Common myeloid progenitor, CD34-positive (primary cell): Measurements from ENCODE around the gene SOWAHA.

ENCODE experiments used
- CTCF ChIA-PET: fragments of 350-600 bp; sonication (Branson Sonifier 250); formaldehyde crosslinking; loops from one replicate; lab custom pipeline; 2021; ENCODE audit warnings: antibody characterized with exemption; lab: Charles Lee
- POLR2A ChIA-PET: fragments of 350-600 bp; sonication (Branson Sonifier 250); formaldehyde crosslinking; loops from one replicate; lab custom pipeline; 2021; ENCODE audit warnings: antibody characterized with exemption; lab: Charles Lee
- DNase-seq, 3 donors: peaks; one replicate each; pipeline versions ENCODE4 v3.0.0 to v3.0.0-alpha.2; 2013
- H3K27ac ChIP-seq, 2 experiments: 1 replicate in 1 of 2; 2 replicates in 1 of 2; pipeline ENCODE4 v1.7.0; 2013; ENCODE audit warnings: inconsistent platforms in 2 of 2, low read length in 2 of 2, mild to moderate bottlenecking in 2 of 2, low read depth in 1 of 2, moderate library complexity in 1 of 2; ENCODE audit not compliant: severe bottlenecking in 2 of 2, insufficient read depth in 1 of 2, poor library complexity in 1 of 2
- H3K27me3 ChIP-seq, 5 experiments: replicated peaks in 2 of 5; 1 replicate in 3 of 5; 2 replicates in 2 of 5; pipeline versions ENCODE4 v1.6.1 to v1.7.0; 2013; ENCODE audit warnings: low read length in 4 of 5, mild to moderate bottlenecking in 2 of 5, moderate library complexity in 2 of 5, inconsistent platforms in 1 of 5; ENCODE audit not compliant: insufficient read depth in 5 of 5, control insufficient read depth in 4 of 5
- H3K36me3 ChIP-seq, 4 experiments: 1 replicate in 2 of 4; 2 replicates in 2 of 4; pipeline versions ENCODE4 v1.6.1 to v1.7.0; 2013; ENCODE audit warnings: low read length in 3 of 4, control low read depth in 1 of 4, mild to moderate bottlenecking in 1 of 4; ENCODE audit not compliant: control insufficient read depth in 4 of 4, insufficient read depth in 4 of 4
- H3K4me1 ChIP-seq, 4 experiments: 1 replicate in 3 of 4; 2 replicates in 1 of 4; pipeline versions ENCODE4 v1.6.1 to v1.7.1; 2013; ENCODE audit warnings: low read length in 3 of 4, mild to moderate bottlenecking in 3 of 4, control low read depth in 1 of 4, inconsistent platforms in 1 of 4, moderate library complexity in 1 of 4; ENCODE audit not compliant: control insufficient read depth in 4 of 4, insufficient read depth in 4 of 4; ENCODE audit errors: control extremely low read depth in 1 of 4
- H3K4me3 ChIP-seq, 7 experiments: 1 replicate in 4 of 7; 2 replicates in 3 of 7; pipeline versions ENCODE4 v1.5.1 to v1.7.0; 2013; ENCODE audit warnings: mild to moderate bottlenecking in 7 of 7, low read length in 6 of 7, moderate library complexity in 6 of 7, inconsistent platforms in 2 of 7, low read depth in 2 of 7, control low read depth in 1 of 7; ENCODE audit not compliant: insufficient read depth in 4 of 7, control insufficient read depth in 1 of 7; ENCODE audit errors: extremely low read depth in 1 of 7
- H3K9me3 ChIP-seq, 5 experiments: 1 replicate in 4 of 5; 2 replicates in 1 of 5; pipeline versions ENCODE4 v1.6.1 to v1.7.1; 2013; ENCODE audit warnings: low read length in 4 of 5, mild to moderate bottlenecking in 2 of 5, inconsistent platforms in 1 of 5, low read depth in 1 of 5, moderate library complexity in 1 of 5; ENCODE audit not compliant: control insufficient read depth in 4 of 5, insufficient read depth in 2 of 5; ENCODE audit errors: control extremely low read depth in 1 of 5
- WGBS: methylation state at CpG from one replicate; pipeline ENCODE4 v1.1.5; 2013; ENCODE audit not compliant: insufficient coverage; 5-methylcytosine and 5-hydroxymethylcytosine counted together

Gene SOWAHA

GRCh38 chr5:132777209-132778069 is 35.7 kb upstream of the SOWAHA start, which contains the start of gene SEPTIN8:
Gene SEPTIN8 (minus strand): TSS chr5:132777239. CDS start chr5:132777137, 102 bp downstream.
- ChIA-PET CTCF (interaction anchor here (0.6 to 1.5 kb wide), 2 partner anchors 28 to 43 kb away, joined by 3 read pairs; no protein-coding TSS in a partner anchor), POLR2A (interaction anchor here (0.5 to 0.8 kb wide), 2 partner anchors 10 to 304 kb away, joined by 3 read pairs; no protein-coding TSS in a partner anchor)
- H3K36me3 ChIP-seq = no peaks in the 10 kb centered on the region
- 5% methylated on average over 79 of the region's 82 CpGs for WGBS
- peaks cover 3 to 23% (median 19%) of the 10 kb centered on the region in 4 experiments for H3K4me1 ChIP-seq
- H3K27me3 ChIP-seq = peaks cover 3 to 62% (median 44%) of the 10 kb centered on the region in 5 experiments
- H3K9me3 ChIP-seq = no peaks in the 10 kb centered on the region
- peak in 2 of 3 donors; percentile 45 to 51 for DNase-seq
- peak within 1 kb of the TSS; percentile 51 to 81 (median 66) for H3K4me3 ChIP-seq
- H3K27ac ChIP-seq = peak within 1 kb of the TSS in 1 of 2 experiments; percentile 56

GRCh38 chr5:132778129-132778528 is 35.0 kb upstream of the SOWAHA start:
- DNase-seq = no peak
- no peaks in the 10 kb centered on the region for H3K36me3 ChIP-seq
- H3K4me1 ChIP-seq = peaks cover 3 to 23% (median 20%) of the 10 kb centered on the region in 4 experiments
- H3K9me3 ChIP-seq = no peaks in the 10 kb centered on the region
- peaks cover 3 to 57% (median 46%) of the 10 kb centered on the region in 5 experiments for H3K27me3 ChIP-seq
- CTCF ChIA-PET = interaction anchor here (0.6 to 1.5 kb wide), 3 partner anchors 24 to 42 kb away, joined by 3 read pairs; no protein-coding TSS in a partner anchor
- POLR2A ChIA-PET = interaction anchor here (0.8 kb wide), 1 partner anchor 305 kb away, joined by 3 read pairs; no protein-coding TSS in a partner anchor
- 85% methylated on average over 3 of the region's 4 CpGs for WGBS
- H3K4me3 ChIP-seq = no peak overlapping the region
- H3K27ac ChIP-seq = no peak overlapping the region

GRCh38 chr5:132778856-132779255 is 34.2 kb upstream of the SOWAHA start:
- ChIA-PET CTCF (interaction anchor here (1.4 kb wide), 1 partner anchor 24 kb away, joined by 3 read pairs; no protein-coding TSS in a partner anchor), POLR2A (no interaction called here)
- DNase-seq = no peak
- Histone ChIP-seq H3K27ac (no peak overlapping the region), H3K4me1 (peaks cover 3 to 23% (median 19%) of the 10 kb centered on the region in 4 experiments), H3K4me3 (no peak overlapping the region), H3K27me3 (peaks cover 3 to 57% (median 45%) of the 10 kb centered on the region in 5 experiments), H3K36me3 (no peaks in the 10 kb centered on the region), H3K9me3 (no peaks in the 10 kb centered on the region)
- 95% methylated on average over 5 of the region's 5 CpGs for WGBS

- no peak overlapping the region for H3K4me3 ChIP-seq
- DNase-seq = no peak
- no peaks in the 10 kb centered on the region for H3K9me3 ChIP-seq
- H3K36me3 ChIP-seq = no peaks in the 10 kb centered on the region
- H3K27me3 ChIP-seq = peaks cover 3 to 51% (median 39%) of the 10 kb centered on the region in 5 experiments
- no peak overlapping the region for H3K27ac ChIP-seq
- POLR2A ChIA-PET = no interaction called here
- H3K4me1 ChIP-seq = peaks cover 3 to 23% (median 19%) of the 10 kb centered on the region in 4 experiments
- CTCF ChIA-PET = no interaction called here
- 95% methylated on average over 2 of the region's 3 CpGs for WGBS
These were observed 33.1 kb upstream of the SOWAHA start for GRCh38 chr5:132779961-132780360.

DNA sequence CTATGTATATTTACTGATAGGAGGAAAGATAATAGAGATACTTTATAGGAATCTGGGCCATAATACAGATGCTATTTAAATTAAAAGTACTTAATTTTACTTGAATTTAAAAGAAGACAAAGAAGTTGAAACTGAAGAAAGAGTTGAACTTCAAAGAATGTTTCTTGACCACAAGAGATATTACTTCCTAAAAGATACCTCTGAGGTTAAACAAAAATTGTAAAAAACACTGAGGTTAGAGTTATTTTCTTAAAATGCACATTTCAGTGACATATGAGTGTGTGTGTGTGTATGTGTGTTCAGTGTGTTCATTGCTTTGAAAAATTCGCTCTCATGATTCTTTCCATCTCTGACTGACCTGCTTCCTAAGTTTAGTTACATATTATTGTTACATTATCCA is 32.5 kb upstream of the SOWAHA start:
- H3K4me1 ChIP-seq = peaks cover 3 to 23% (median 19%) of the 10 kb centered on the region in 4 experiments
- no peak overlapping the region for H3K4me3 ChIP-seq
- peaks cover 3 to 46% (median 40%) of the 10 kb centered on the region in 5 experiments for H3K27me3 ChIP-seq
- no peak overlapping the region for H3K27ac ChIP-seq
- ChIA-PET CTCF (interaction anchor here (1.1 kb wide), 1 partner anchor 27 kb away, joined by 3 read pairs; no protein-coding TSS in a partner anchor), POLR2A (no interaction called here)
- DNase-seq = peak in 2 of 3 donors; percentile 28 to 33
- WGBS = no CpG with 5 or more reads among the region's 1 CpG
- H3K36me3 ChIP-seq = no peaks in the 10 kb centered on the region
- H3K9me3 ChIP-seq = no peaks in the 10 kb centered on the region

DNA sequence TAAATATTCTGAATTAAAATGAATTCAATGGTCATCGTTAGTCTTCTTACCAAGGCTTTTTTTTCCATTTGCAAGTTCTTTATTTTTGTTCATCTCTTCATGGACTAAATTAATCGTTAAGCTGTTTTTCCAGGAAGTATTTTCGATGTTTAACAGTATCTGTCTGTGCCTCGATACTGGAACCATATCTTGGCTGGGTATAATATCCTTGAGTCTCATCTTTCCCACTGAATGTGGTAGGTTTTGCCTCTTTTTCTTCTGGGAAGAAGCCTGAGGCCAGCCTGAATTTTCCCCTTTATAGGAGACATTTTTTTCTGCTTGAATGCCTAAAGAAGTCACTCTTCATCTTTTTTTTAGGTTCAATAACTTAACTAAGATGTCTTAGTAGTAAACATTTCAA is 32.1 kb upstream of the SOWAHA start:
- CTCF ChIA-PET = interaction anchor here (0.9 to 1.1 kb wide), 2 partner anchors 12 to 26 kb away, joined by 3 read pairs; no protein-coding TSS in a partner anchor
- Histone ChIP-seq H3K9me3 (no peaks in the 10 kb centered on the region), H3K4me3 (no peak overlapping the region), H3K4me1 (peaks cover 3 to 22% (median 19%) of the 10 kb centered on the region in 4 experiments), H3K27me3 (peaks cover 3 to 42% (median 38%) of the 10 kb centered on the region in 5 experiments), H3K36me3 (no peaks in the 10 kb centered on the region), H3K27ac (no peak overlapping the region)
- no peak for DNase-seq
- WGBS = 96% methylated on average over 3 of the region's 4 CpGs
- POLR2A ChIA-PET = no interaction called here
